Measurements from ENCODE around the gene GPRC5C. TPM values are rescaled to one million over a fixed set of nuclear protein-coding genes. Genes with fewer than 3 reads are reported as not detected.

The GPRC5C gene
- total and polyA plus RNA-seq, 2 donors (not counting 1 experiment from before 2014, with no cell fraction given), result 0.66 to 1.1 TPM

DNA sequence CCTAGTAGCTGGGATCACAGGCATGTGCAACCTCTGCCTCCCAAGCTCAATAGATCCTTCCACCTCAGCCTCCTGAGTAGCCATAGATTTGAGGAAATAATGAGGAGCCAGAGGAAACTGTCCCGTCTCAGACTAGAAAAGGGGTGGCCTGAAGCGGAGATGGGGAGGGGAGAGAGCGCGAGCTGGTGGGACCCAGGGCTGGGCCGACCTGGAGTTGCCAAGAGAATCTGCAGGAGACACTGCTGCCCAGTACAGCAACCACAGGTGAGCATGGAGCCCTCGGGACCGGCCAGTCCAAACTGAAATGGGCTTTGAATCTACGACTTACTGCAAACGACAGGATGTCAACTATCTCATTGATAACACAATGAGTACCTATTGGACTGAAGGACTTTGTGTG, 58.8 kb downstream of the GPRC5C start:
- intact Hi-C loops (cut with micrococcal nuclease), result no loop called here
- H2AFZ ChIP-seq (ENCODE audit: insufficient read depth, low read depth, low read length, poor library complexity, severe bottlenecking), result no peak overlapping the region
- ATAC-seq (ENCODE audit: low read depth) (no peak), DNase-seq (no peak)
- WGBS (ENCODE audit: insufficient coverage), result 100% methylated on average over 5 of the region's 9 CpGs
- ChIA-PET CTCF (interaction anchor here (1.0 to 2.5 kb wide), 3 partner anchors 9 to 122 kb away, joined by 3 to 18 read pairs (median 3); partner anchors contain the start of gene GPR142), POLR2A (no interaction called here)
- no peaks in the 10 kb centered on the region for H3K9me3 ChIP-seq (ENCODE audit: control extremely low read depth in 1 of 3, control insufficient read depth in 2 of 3, insufficient read depth in 1 of 3, low read length in 2 of 3)
- no peaks in the 10 kb centered on the region for H3K36me3 ChIP-seq (replicated peaks in 1 of 2; ENCODE audit: control extremely low read depth in 1 of 2, control insufficient read depth in 1 of 2, extremely low read depth in 1 of 2, insufficient read depth in 2 of 2, low read length in 1 of 2)
- no peak overlapping the region for H3K4me3 ChIP-seq (ENCODE audit: control extremely low read depth in 1 of 5, extremely low read depth in 1 of 5, insufficient read depth in 1 of 5, low read depth in 2 of 5, low read length in 4 of 5)
- H3K27ac Mint-ChIP-seq, result no peak overlapping the region
- H3K4me1 Mint-ChIP-seq, result no peaks in the 10 kb centered on the region
- no peak overlapping the region for H3K9ac ChIP-seq (ENCODE audit: low read length)
- no peak for TF ChIP-seq EZH2 (IDR thresholded peaks at IDR 0.05; ENCODE audit: borderline replicate concordance, insufficient read depth, low read depth, low read length, poor library complexity, severe bottlenecking)
- no peak for TF ChIP-seq CTCF (IDR thresholded peaks at IDR 0.05)
- peaks cover 6% of the 10 kb centered on the region for H3K27me3 Mint-ChIP-seq
- no peaks in the 10 kb centered on the region for H3K4me1 ChIP-seq (ENCODE audit: control insufficient read depth in 2 of 2, insufficient read depth in 2 of 2, low read length in 2 of 2)
- H3K27ac ChIP-seq (ENCODE audit: low read length in 2 of 2), result no peak overlapping the region
- H4K20me1 ChIP-seq (ENCODE audit: control insufficient read depth, insufficient read depth, low read length, poor library complexity, severe bottlenecking), result no peaks in the 10 kb centered on the region
- H3K4me3 Mint-ChIP-seq, result no peak overlapping the region
- H3K9me3 Mint-ChIP-seq (ENCODE audit: insufficient read depth), result no peaks in the 10 kb centered on the region
- H3K79me2 ChIP-seq (ENCODE audit: control insufficient read depth, insufficient read depth, low read length), result no peaks in the 10 kb centered on the region
- no peaks in the 10 kb centered on the region for H3K27me3 ChIP-seq (replicated peaks in 1 of 4; ENCODE audit: control extremely low read depth in 1 of 4, control insufficient read depth in 3 of 4, insufficient read depth in 4 of 4, low read length in 3 of 4)
- no peak overlapping the region for H3K4me2 ChIP-seq (replicated peaks; ENCODE audit: low read depth, low read length, poor library complexity, severe bottlenecking)

DNA sequence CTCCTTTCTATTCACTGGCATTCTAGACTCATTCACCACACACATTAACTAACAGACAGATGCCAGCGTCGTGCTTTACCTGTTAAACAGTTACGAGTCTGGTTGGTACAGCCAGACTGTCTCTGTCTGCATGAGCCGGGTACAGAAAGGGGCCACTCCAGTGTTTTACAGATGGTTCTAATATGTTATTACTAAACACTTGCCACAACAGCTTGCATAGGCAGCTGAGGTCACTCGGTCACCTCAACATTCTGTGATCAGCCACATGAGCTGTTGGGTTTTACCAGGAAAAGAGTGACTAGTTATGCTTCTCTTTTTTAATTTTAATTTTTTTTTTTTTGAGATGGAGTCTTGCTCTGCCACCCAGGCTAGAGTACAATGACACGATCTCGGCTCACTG, 59.7 kb downstream of the GPRC5C start:
- H3K9me3 ChIP-seq (ENCODE audit: control extremely low read depth in 1 of 3, control insufficient read depth in 2 of 3, insufficient read depth in 1 of 3, low read length in 2 of 3), result no peaks in the 10 kb centered on the region
- no peak overlapping the region for H3K27ac Mint-ChIP-seq
- no peaks in the 10 kb centered on the region for H3K27me3 ChIP-seq (replicated peaks in 1 of 4; ENCODE audit: control extremely low read depth in 1 of 4, control insufficient read depth in 3 of 4, insufficient read depth in 4 of 4, low read length in 3 of 4)
- H3K79me2 ChIP-seq (ENCODE audit: control insufficient read depth, insufficient read depth, low read length), result no peaks in the 10 kb centered on the region
- no peak overlapping the region for H2AFZ ChIP-seq (ENCODE audit: insufficient read depth, low read depth, low read length, poor library complexity, severe bottlenecking)
- intact Hi-C loops (cut with micrococcal nuclease), result no loop called here
- TF ChIP-seq CTCF (IDR thresholded peaks at IDR 0.05) (no peak), EZH2 (IDR thresholded peaks at IDR 0.05; ENCODE audit: borderline replicate concordance, insufficient read depth, low read depth, low read length, poor library complexity, severe bottlenecking) (no peak)
- peaks cover 10% of the 10 kb centered on the region for H3K27me3 Mint-ChIP-seq
- no peak overlapping the region for H3K27ac ChIP-seq (ENCODE audit: low read length in 2 of 2)
- CTCF ChIA-PET, result interaction anchor here (0.7 to 3.0 kb wide), 5 partner anchors 35 to 156 kb away, joined by 3 to 18 read pairs (median 7); partner anchors contain the start of gene GPR142
- no peak overlapping the region for H3K4me3 ChIP-seq (ENCODE audit: control extremely low read depth in 1 of 5, extremely low read depth in 1 of 5, insufficient read depth in 1 of 5, low read depth in 2 of 5, low read length in 4 of 5)
- POLR2A ChIA-PET, result no interaction called here
- no peaks in the 10 kb centered on the region for H3K36me3 ChIP-seq (replicated peaks in 1 of 2; ENCODE audit: control extremely low read depth in 1 of 2, control insufficient read depth in 1 of 2, extremely low read depth in 1 of 2, insufficient read depth in 2 of 2, low read length in 1 of 2)
- ATAC-seq (ENCODE audit: low read depth) (no peak), DNase-seq (no peak)
- no peaks in the 10 kb centered on the region for H3K9me3 Mint-ChIP-seq (ENCODE audit: insufficient read depth)
- no peak overlapping the region for H3K4me2 ChIP-seq (replicated peaks; ENCODE audit: low read depth, low read length, poor library complexity, severe bottlenecking)
- no peaks in the 10 kb centered on the region for H3K4me1 Mint-ChIP-seq
- WGBS (ENCODE audit: insufficient coverage), result no CpG with 5 or more reads among the region's 7 CpGs
- H3K4me3 Mint-ChIP-seq, result no peak overlapping the region
- no peaks in the 10 kb centered on the region for H4K20me1 ChIP-seq (ENCODE audit: control insufficient read depth, insufficient read depth, low read length, poor library complexity, severe bottlenecking)
- no peak overlapping the region for H3K9ac ChIP-seq (ENCODE audit: low read length)
- no peaks in the 10 kb centered on the region for H3K4me1 ChIP-seq (ENCODE audit: control insufficient read depth in 2 of 2, insufficient read depth in 2 of 2, low read length in 2 of 2)

All from B cell (primary cell).